Thoracic aorta (tissue), 2 donors: ENCODE data around the gene RELN. TPM values are rescaled to one million over a fixed set of nuclear protein-coding genes. Genes with fewer than 3 reads are reported as not detected.

Experiments used
- ATAC-seq: fragments of 150-250 bp; one replicate; pipeline ENCODE4 v1.8.0; 2017; ENCODE audit warnings: low read depth; ENCODE audit not compliant: insufficient number of reproducible peaks, low FRiP score
- DNase-seq: peaks from one replicate; pipeline ENCODE4 v3.0.0-alpha.2; 2020; ENCODE audit warnings: low spot score
- H3K27ac ChIP-seq, 2 donors: fragments of 200-600 bp; sonication (generic); 1 replicate in 1 of 2; 2 replicates in 1 of 2; pipeline ENCODE4 v1.5.1; 2016; ENCODE audit warnings: mild to moderate bottlenecking in 2 of 2, moderate library complexity in 2 of 2
- H3K27me3 ChIP-seq: fragments of 200-600 bp; sonication (generic); replicated peaks from 2 replicates; pipeline ENCODE4 v1.6.0; 2016; ENCODE audit warnings: mild to moderate bottlenecking; ENCODE audit not compliant: insufficient read depth
- H3K36me3 ChIP-seq: fragments of 200-600 bp; sonication (generic); one replicate; pipeline ENCODE4 v1.5.1; 2016
- H3K4me1 ChIP-seq, 2 donors: fragments of 200-600 bp; sonication (generic); 1 replicate in 1 of 2; 2 replicates in 1 of 2; pipeline versions ENCODE4 v1.5.1 to v1.6.0; 2016; ENCODE audit warnings: low read depth in 2 of 2, mild to moderate bottlenecking in 1 of 2; ENCODE audit not compliant: control insufficient read depth in 1 of 2
- H3K4me3 ChIP-seq: fragments of 200-600 bp; sonication (generic); 2 replicates; pipeline ENCODE4 v1.5.1; 2016; ENCODE audit warnings: mild to moderate bottlenecking
- H3K9me3 ChIP-seq: fragments of 200-600 bp; sonication (generic); 2 replicates; pipeline ENCODE4 v1.5.1; 2016
- total RNA-seq, 2 donors: library from RNA; depleted of rRNA; stranded (reverse); fragments of >200 nt; gene quantifications; one replicate each; pipeline versions ENCODE4 v1.1.0 to v1.2.3, GENCODE V29; 2016
- TF ChIP-seq, protein P1 (sequence below): fragments of 200-600 bp; sonication (generic); IDR thresholded peaks from one replicate; pipeline ENCODE4 v1.5.1; 2019; ENCODE audit warnings: antibody characterized with exemption

The RELN gene
- total RNA-seq, 2 donors from 2014 or later = 0.49 to 5.1 TPM

DNA sequence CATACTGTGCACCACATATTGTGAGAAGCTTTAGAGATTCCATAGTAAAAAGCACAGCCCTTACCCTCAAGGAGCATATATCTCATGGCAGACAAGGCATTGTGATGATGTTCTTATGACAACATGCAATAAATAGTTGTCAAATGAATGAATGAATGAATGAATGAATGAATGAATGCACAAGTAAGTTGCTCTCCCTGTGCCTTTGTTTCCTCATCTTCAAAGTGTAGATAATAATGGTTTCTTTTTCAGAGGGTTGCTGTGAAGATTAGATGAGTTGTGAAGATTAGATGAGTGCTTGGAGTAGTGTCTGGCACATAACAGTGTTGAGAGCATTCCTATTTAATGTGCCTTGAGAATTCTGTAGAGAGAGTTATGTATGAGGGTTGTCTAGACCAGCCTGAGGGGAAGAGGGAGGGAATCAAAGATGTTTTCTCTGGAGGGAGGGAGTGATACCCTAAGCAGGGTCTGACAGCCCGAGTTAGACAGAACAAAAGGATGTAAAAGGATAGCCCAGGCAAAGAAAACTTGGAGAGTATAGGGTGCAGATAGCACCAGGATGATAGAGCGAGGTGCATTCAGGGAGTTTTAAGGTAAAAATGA lies 217.2 kb downstream of the RELN start:
- Histone ChIP-seq H3K27ac (no peak overlapping the region), H3K4me1 (no peaks in the 10 kb centered on the region), H3K4me3 (no peak overlapping the region), H3K27me3 (no peaks in the 10 kb centered on the region), H3K36me3 (no peaks in the 10 kb centered on the region), H3K9me3 (no peaks in the 10 kb centered on the region)
- ATAC-seq (no peak), DNase-seq (no peak)
- TF ChIP-seq, protein P1, sequence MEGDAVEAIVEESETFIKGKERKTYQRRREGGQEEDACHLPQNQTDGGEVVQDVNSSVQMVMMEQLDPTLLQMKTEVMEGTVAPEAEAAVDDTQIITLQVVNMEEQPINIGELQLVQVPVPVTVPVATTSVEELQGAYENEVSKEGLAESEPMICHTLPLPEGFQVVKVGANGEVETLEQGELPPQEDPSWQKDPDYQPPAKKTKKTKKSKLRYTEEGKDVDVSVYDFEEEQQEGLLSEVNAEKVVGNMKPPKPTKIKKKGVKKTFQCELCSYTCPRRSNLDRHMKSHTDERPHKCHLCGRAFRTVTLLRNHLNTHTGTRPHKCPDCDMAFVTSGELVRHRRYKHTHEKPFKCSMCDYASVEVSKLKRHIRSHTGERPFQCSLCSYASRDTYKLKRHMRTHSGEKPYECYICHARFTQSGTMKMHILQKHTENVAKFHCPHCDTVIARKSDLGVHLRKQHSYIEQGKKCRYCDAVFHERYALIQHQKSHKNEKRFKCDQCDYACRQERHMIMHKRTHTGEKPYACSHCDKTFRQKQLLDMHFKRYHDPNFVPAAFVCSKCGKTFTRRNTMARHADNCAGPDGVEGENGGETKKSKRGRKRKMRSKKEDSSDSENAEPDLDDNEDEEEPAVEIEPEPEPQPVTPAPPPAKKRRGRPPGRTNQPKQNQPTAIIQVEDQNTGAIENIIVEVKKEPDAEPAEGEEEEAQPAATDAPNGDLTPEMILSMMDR = no peak

DNA sequence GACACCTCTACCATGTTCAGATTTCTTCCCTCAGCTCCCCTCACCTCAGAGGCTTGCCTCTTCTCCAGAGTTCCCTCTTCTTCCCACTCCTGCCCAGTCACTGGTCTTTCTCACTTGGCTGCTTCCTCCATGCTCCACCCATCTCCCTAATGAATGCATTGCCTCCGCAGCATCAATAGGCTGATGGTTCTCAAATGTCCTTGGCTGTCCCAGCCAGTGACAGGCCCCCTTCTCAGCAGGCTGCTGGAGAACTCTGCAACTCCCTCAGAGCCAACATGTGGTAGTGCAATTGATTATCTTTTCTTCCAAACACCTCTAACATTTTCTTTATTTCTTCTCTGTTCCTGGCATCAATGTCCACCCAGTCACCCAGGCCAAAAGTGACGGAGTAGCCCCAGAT lies 218.2 kb downstream of the RELN start:
- TF ChIP-seq, protein P1 = no peak
- ATAC-seq = no peak
- H3K27me3 ChIP-seq = no peaks in the 10 kb centered on the region
- H3K9me3 ChIP-seq = no peaks in the 10 kb centered on the region
- H3K36me3 ChIP-seq = no peaks in the 10 kb centered on the region
- no peaks in the 10 kb centered on the region for H3K4me1 ChIP-seq
- no peak overlapping the region for H3K4me3 ChIP-seq
- no peak overlapping the region for H3K27ac ChIP-seq
- no peak for DNase-seq

DNA sequence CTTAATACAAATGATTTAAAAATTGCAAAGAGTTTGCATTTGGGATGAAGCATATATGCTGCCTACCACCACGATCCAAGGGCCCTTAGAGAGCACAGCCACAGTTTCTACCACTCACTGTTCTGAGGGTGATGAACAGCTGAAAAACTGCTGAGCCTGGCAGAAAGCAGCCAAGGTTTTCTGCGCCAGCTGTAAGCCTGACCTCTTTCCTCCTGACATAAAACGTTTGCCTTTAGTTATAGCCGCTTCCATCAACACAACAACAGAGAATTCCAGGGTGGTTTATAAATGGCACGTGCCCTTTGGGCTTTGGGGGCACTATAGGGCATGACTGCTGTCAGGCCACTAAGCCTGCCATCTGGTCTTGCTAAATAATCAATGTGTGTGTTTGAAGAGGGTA lies 222.8 kb downstream of the RELN start:
- TF ChIP-seq, protein P1 = no peak
- Histone ChIP-seq H3K4me3 (no peak overlapping the region), H3K36me3 (no peaks in the 10 kb centered on the region), H3K27me3 (no peaks in the 10 kb centered on the region), H3K9me3 (no peaks in the 10 kb centered on the region), H3K4me1 (no peaks in the 10 kb centered on the region), H3K27ac (no peak overlapping the region)
- DNase-seq = no peak
- ATAC-seq = no peak

DNA sequence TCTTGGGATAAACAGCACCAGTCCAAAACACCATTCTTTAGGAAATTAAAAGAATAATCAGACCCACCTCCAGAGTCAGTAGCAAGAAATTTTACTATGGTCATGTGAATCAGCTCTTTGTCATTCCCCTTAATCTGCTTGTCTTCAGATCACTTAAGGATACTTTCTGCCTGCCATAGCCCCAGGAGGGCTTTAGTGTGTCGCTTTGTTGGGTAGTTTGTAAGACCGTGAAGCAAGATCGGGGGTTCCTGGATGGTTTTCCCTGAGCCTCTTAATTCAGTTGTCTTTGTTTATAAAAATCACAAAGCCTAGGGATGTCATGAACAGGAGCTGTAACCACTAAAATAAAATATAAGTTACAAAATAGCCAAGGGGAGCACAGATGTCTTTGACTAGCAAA lies 223.6 kb downstream of the RELN start:
- no peak overlapping the region for H3K4me3 ChIP-seq
- no peaks in the 10 kb centered on the region for H3K9me3 ChIP-seq
- DNase-seq = no peak
- TF ChIP-seq, protein P1 = no peak
- no peaks in the 10 kb centered on the region for H3K36me3 ChIP-seq
- no peak for ATAC-seq
- no peaks in the 10 kb centered on the region for H3K27me3 ChIP-seq
- no peak overlapping the region for H3K27ac ChIP-seq
- no peaks in the 10 kb centered on the region for H3K4me1 ChIP-seq

DNA sequence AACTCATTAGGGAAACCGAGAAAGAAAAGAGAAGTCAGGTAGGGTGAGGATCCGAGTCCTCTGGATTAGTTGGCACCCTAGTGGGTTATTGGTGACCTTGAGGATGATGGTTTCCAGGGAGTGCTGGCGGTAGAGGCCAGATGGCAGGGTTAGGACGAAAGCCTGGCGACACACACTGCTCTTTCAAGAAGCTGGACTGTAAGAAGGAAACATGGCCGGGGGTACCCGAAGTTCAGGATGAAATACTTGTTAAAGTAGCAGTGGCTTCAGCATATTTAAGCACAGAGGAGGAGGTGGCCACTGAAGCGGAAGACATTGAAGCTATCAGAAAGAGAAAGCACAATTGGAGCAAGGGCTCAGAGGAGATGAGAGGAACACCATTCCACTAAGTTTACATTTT lies 224.6 kb downstream of the RELN start:
- Histone ChIP-seq H3K27me3 (no peaks in the 10 kb centered on the region), H3K36me3 (no peaks in the 10 kb centered on the region), H3K27ac (no peak overlapping the region), H3K9me3 (no peaks in the 10 kb centered on the region), H3K4me1 (no peaks in the 10 kb centered on the region), H3K4me3 (no peak overlapping the region)
- no peak for ATAC-seq
- TF ChIP-seq, protein P1 = no peak
- no peak for DNase-seq
